Liver (tissue), 3 donors: ENCODE measurements around the gene ECHS1.

Experiments used
- ATF3 ChIP-seq: IDR thresholded peaks from 2 replicates; pipeline ENCODE4 v1.6.1; 2016; ENCODE audit warnings: antibody characterized with exemption
- CTCF ChIP-seq: fragments of 150-350 bp; IDR thresholded peaks from 2 replicates; pipeline ENCODE4 v1.5.1; 2017; ENCODE audit warnings: improper control_type of control experiment, low read depth, low read length; ENCODE audit not compliant: missing input control
- FOXA1 ChIP-seq: IDR thresholded peaks from 2 replicates; pipeline ENCODE4 v1.6.1; 2016; ENCODE audit warnings: antibody characterized with exemption
- FOXA2 ChIP-seq: IDR thresholded peaks from 2 replicates; pipeline ENCODE4 v1.6.1; 2016; ENCODE audit warnings: antibody characterized with exemption
- GABPA ChIP-seq, 2 donors: IDR thresholded peaks in 1 of 2; conservative IDR thresholded peaks in 1 of 2; 2 replicates each; pipeline ENCODE4 v1.6.1; 2016; ENCODE audit warnings: antibody characterized with exemption in 2 of 2, mild to moderate bottlenecking in 1 of 2, moderate library complexity in 1 of 2
- JUND ChIP-seq, 2 donors: IDR thresholded peaks; 2 replicates each; pipeline ENCODE4 v1.6.1; 2016; ENCODE audit warnings: antibody characterized with exemption in 2 of 2
- MAX ChIP-seq: IDR thresholded peaks from 2 replicates; pipeline ENCODE4 v1.6.1; 2016; ENCODE audit warnings: antibody characterized with exemption
- RAD21 ChIP-seq, 2 donors: IDR thresholded peaks; 2 replicates each; pipeline ENCODE4 v1.6.1; 2016; ENCODE audit warnings: antibody characterized with exemption in 2 of 2, mild to moderate bottlenecking in 2 of 2
- REST ChIP-seq: IDR thresholded peaks from 2 replicates; pipeline ENCODE4 v1.6.1; 2016; ENCODE audit warnings: antibody characterized with exemption, mild to moderate bottlenecking
- TAF1 ChIP-seq: conservative IDR thresholded peaks from 2 replicates; pipeline ENCODE4 v1.6.1; 2016; ENCODE audit warnings: antibody characterized with exemption, mild to moderate bottlenecking
- YY1 ChIP-seq: IDR thresholded peaks from 2 replicates; pipeline ENCODE4 v1.6.1; 2016; ENCODE audit warnings: antibody characterized with exemption, mild to moderate bottlenecking
- ZBTB33 ChIP-seq: IDR thresholded peaks from 2 replicates; pipeline ENCODE4 v1.6.1; 2016; ENCODE audit warnings: antibody characterized with exemption
- donor health status: healthy.
- donor health status: healthy.

- no peak for TF ChIP-seq REST
- TF ChIP-seq CTCF, result no peak
- no peak for TF ChIP-seq FOXA1
- no peak for TF ChIP-seq MAX
- no peak for TF ChIP-seq FOXA2
- TF ChIP-seq JUND (IDR thresholded peaks at IDR 0.05), result no peak
- TF ChIP-seq YY1, result no peak
- no peak for TF ChIP-seq GABPA (IDR thresholded peaks at IDR 0.05 in 1 of 2, conservative IDR thresholded peaks at IDR 0.05 in 1 of 2)
- TF ChIP-seq TAF1, result no peak
- TF ChIP-seq ATF3, result no peak
- no peak for TF ChIP-seq ZBTB33
- TF ChIP-seq RAD21 (IDR thresholded peaks at IDR 0.05), result no peak
Observed at GRCh38 chr10:133324198-133324792, 48.9 kb downstream of the ECHS1 start.
